Fibroblast of villous mesenchyme (primary cell): ENCODE data around the gene SLC39A7. TPM values are rescaled to one million over a fixed set of nuclear protein-coding genes. Genes with fewer than 3 reads are reported as not detected.
A peak's percentile ranks its signal among the peaks of the same experiment; 100 is the strongest.

Experiments used
- DNase-seq: peaks from one replicate; pipeline ENCODE4 v3.0.0-alpha.2; 2010; ENCODE audit warnings: low read depth
- H3K4me3 ChIP-seq: 2 replicates; pipeline ENCODE4 v1.5.1; 2011; ENCODE audit warnings: low read depth, mild to moderate bottlenecking, low read length
- total RNA-seq: library from RNA; depleted of rRNA; stranded (reverse); fragments of >200 nt; gene quantifications from 2 replicates; pipeline ENCODE4 v1.2.3, GENCODE V29; 2012
- TF ChIP-seq, protein P1 (sequence below): IDR thresholded peaks from 2 replicates; pipeline ENCODE4 v1.5.1; 2012; ENCODE audit warnings: low read depth, mild to moderate bottlenecking, low read length; ENCODE audit not compliant: insufficient read depth

SLC39A7 gene
- total RNA-seq, 1 donor, result 143 TPM

DNA sequence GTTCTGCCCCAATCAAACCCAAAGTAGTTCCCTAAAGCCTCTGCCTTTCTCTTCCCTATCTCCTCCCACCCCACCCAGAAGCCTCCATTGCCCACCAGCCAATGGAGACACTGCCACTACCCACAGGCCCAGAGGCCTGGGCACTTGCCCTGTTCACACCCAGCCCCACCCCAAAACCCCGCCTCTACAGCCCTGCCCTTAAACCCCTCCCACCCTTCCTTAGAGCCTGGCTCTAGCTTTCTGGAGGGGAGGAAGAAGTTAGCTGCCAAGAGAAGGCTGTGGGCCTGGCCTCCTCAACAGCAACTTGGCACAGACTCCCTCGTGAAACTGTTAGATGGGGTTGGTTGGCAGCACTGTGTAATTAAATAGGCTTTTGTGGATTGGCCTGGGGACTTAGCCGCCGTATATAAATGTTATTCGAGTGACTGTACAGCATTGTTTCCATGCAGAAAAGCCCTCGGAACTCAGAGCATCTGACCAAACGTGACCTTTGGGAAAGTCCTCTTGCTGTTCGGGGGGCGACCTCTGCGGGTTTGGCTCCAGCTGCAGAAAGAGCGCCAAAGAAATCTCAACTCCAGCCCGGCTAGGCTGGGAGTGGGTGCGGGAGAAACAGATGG, 39.8 kb upstream of the SLC39A7 start:
- no peak overlapping the region for H3K4me3 ChIP-seq
- TF ChIP-seq, protein P1, sequence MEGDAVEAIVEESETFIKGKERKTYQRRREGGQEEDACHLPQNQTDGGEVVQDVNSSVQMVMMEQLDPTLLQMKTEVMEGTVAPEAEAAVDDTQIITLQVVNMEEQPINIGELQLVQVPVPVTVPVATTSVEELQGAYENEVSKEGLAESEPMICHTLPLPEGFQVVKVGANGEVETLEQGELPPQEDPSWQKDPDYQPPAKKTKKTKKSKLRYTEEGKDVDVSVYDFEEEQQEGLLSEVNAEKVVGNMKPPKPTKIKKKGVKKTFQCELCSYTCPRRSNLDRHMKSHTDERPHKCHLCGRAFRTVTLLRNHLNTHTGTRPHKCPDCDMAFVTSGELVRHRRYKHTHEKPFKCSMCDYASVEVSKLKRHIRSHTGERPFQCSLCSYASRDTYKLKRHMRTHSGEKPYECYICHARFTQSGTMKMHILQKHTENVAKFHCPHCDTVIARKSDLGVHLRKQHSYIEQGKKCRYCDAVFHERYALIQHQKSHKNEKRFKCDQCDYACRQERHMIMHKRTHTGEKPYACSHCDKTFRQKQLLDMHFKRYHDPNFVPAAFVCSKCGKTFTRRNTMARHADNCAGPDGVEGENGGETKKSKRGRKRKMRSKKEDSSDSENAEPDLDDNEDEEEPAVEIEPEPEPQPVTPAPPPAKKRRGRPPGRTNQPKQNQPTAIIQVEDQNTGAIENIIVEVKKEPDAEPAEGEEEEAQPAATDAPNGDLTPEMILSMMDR, result no peak
- DNase-seq, result peak; percentile 55

DNA sequence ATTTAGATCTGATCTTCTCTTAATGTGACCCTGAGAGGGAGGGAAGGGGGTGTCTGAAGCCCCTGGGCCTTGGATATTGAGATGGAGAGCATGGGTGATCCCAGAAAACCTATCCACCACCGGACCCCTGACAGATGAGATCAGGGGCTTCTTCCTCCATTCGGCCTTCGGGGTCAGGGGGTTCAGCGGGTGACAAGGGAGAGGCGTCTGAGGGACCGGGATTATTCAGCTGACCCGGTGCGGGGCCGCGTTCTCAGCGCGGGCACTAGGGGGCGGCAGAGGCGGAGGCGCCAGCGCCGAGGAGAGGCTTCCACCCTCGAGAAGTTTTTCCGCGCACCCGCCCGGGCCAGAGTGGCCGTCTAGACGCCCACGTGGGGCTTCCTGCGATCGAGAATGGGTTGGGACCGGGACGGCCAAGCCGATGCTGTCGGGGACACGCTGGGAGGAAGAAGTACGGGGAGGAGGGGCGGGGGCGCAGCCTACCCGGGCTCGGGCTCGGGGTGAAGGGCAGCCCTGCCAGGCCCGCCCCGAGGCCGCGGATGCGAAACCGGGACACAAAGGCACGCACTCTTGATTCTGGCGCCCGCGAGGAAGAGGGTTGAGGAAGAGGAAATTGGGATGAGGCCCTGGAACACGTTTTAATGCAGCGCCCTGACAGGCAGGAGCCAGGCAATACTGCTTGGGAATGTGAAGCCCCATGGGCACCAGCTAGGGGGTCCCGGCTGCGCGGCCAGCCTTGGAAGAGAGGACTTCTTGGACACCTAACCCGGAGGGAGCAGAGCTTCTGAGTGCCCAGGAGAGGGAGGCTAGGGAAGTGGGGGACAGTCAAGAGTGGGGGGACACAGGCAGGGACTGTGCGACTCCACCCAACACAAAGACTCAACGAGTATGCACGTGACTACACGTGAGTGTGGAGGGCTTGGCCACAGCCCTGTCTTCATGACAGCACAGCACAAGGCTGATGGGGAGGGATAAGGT, 39.0 kb upstream of the SLC39A7 start:
- TF ChIP-seq, protein P1, result peak; percentile 94
- peak overlapping the region; percentile 55 for H3K4me3 ChIP-seq
- peak; percentile 54 for DNase-seq

DNA sequence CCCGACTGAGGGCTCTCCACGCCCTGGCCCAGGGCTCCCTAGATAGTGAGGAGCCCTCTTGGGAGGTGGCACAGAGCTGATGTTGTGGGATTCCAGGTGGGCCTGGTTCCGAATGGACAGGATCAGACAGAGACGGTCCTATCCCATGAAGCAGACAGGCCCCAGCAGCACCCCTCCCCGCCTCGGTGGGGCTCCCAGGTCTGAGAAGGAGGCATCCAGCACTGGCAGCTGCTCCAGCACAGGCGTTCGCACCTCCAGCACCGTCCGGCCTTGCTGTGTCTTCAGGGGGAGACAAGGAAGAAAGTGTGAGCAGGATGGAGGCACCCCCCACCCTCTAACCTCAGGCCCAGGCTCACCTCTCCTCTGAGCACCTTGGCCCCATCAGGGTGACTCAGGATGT, 37.1 kb upstream of the SLC39A7 start:
- H3K4me3 ChIP-seq, result no peak overlapping the region
- TF ChIP-seq, protein P1, result no peak
- DNase-seq, result no peak

DNA sequence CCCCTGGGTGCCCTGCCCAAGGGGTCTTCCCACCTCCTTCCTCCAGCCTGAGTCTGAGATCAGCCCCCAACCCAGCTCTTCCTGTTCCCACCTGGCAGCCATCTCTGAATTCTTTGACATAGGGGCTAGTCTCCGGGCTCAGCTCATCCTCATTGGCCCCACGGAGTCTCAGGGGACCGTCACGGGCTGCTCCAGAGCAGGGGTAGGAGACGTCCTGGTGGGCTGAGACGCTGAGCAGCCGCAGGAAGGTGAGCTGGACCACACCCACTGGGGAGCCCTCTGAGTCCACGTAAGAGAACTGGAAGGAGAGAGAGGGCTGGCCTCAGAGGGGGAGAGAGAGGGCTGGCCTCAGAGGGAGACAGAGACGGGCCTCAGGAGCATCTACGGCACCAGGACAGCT, 36.5 kb upstream of the SLC39A7 start:
- TF ChIP-seq, protein P1, result no peak
- no peak overlapping the region for H3K4me3 ChIP-seq
- DNase-seq, result no peak

DNA sequence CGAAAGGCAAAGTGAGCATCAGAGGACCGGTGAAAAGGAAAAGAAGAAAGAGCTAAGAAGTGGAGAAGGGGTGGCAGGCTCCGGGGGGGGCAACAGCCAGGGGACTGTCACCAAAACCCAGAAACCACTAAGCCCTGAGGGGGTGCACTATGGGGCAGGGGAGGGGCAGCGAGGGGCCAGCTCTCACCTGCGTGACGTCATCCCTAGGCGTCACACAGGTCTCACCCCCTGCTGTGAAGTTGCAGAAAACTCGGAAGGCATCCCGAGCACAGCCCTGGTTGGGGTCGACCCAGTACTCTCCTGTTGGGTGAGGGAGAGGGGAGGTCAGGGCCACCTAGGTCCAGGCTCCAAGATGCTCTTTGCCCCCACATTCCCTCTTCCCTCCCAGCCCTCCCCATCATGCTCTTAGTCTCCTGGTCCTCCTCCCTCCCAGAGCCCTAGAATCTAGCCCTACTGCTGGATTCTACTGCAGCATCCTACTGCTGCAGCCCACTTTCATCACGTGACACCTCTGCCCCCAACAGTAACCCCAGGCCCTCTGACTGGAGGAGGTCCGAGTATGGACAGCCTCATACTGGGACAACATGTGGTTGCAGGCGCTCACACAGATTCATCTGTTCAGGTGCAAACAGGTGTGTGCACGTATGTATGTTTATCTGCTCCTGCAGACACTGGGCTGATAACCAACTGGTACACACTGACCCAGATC, 35.8 kb upstream of the SLC39A7 start:
- TF ChIP-seq, protein P1, result no peak
- DNase-seq, result no peak
- no peak overlapping the region for H3K4me3 ChIP-seq

DNA sequence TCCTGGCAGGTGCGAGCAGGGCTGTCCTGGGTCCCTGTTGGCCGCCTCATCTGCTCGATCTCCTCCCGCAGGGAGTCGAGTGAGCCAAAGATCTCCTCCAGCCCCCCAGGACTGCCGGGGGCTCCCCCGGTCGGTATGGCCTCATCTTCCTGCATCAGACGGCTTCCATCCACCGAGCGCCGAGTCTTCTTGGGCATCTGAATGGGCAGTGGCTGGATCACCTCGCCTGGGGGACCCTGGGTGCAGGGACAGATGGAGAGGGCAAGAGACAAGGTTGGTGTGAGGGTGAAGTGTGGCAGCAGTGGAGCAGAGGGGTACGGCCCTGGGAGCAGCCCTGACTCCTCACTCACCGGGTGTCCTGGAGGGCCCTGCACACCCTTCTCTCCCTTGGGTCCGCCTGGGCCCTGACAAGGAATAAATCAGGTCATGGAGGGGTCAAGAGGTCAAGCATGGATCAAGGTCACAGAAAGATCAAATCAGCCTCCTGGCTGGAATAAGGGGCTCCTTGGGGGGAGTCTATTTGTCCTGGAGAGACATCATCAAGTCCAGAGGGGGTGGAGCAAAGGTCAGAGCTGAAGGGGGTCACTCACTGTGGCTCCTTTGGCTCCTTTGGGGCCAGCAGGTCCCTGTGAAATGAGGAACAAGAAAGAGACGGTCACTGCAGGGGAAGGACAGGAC, 34.9 kb upstream of the SLC39A7 start:
- no peak for DNase-seq
- H3K4me3 ChIP-seq, result no peak overlapping the region
- TF ChIP-seq, protein P1, result no peak
